Panc1 (cell line): Measurements from ENCODE around the gene TVP23A.
"Not testable (repeated sequence)": the region's sequence is repeated elsewhere in the genome, so short reads cannot be mapped to it uniquely, and the experiment has no call there.

Experiments
- POLR2AphosphoS5 ChIP-seq: IDR thresholded peaks from 2 replicates; pipeline ENCODE4 v1.6.1; 2012; ENCODE audit warnings: mild to moderate bottlenecking, low read depth, low read length, moderate library complexity
- TF ChIP-seq, protein P1 (sequence below): fragments of 450-650 bp; IDR thresholded peaks from 2 replicates; pipeline ENCODE4 v1.5.1; 2017; ENCODE audit warnings: mild to moderate bottlenecking

GRCh38 chr16:10741249-10741648, 77.3 kb downstream of the TVP23A start:
- TF ChIP-seq, protein P1, sequence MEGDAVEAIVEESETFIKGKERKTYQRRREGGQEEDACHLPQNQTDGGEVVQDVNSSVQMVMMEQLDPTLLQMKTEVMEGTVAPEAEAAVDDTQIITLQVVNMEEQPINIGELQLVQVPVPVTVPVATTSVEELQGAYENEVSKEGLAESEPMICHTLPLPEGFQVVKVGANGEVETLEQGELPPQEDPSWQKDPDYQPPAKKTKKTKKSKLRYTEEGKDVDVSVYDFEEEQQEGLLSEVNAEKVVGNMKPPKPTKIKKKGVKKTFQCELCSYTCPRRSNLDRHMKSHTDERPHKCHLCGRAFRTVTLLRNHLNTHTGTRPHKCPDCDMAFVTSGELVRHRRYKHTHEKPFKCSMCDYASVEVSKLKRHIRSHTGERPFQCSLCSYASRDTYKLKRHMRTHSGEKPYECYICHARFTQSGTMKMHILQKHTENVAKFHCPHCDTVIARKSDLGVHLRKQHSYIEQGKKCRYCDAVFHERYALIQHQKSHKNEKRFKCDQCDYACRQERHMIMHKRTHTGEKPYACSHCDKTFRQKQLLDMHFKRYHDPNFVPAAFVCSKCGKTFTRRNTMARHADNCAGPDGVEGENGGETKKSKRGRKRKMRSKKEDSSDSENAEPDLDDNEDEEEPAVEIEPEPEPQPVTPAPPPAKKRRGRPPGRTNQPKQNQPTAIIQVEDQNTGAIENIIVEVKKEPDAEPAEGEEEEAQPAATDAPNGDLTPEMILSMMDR, result not testable (repeated sequence)
- not testable (repeated sequence) for TF ChIP-seq POLR2AphosphoS5
